ENCODE data around the gene ANXA3. TPM values are rescaled to one million over a fixed set of nuclear protein-coding genes. Genes with fewer than 3 reads are reported as not detected.

The ANXA3 gene
- total and polyA plus RNA-seq, 9 donors, result 1.5 to 63.5 (median 8.1) TPM

- H3K4me1 ChIP-seq (ENCODE audit: insufficient read depth), result peaks cover 2% of the 10 kb centered on the region
- peak; percentile 67 to 72 (median 71) for TF ChIP-seq CTCF (IDR thresholded peaks at IDR 0.05)
- no peak for TF ChIP-seq EP300 (IDR thresholded peaks at IDR 0.05)
- H3K36me3 ChIP-seq, result no peaks in the 10 kb centered on the region
- H3K27me3 ChIP-seq, result no peaks in the 10 kb centered on the region
- intact Hi-C loops (cut with DNase I), result no loop called here
- H3K4me3 ChIP-seq, result no peak overlapping the region
- peak overlapping the region in 1 of 2 donors; percentile 69 for H3K27ac ChIP-seq
- no peaks in the 10 kb centered on the region for H3K9me3 ChIP-seq
- DNase-seq, result peak; percentile 21 to 65 (median 35)
- 23 to 26% (median 25%) methylated on average over 4 of the region's 4 CpGs for WGBS, 3 donors
Measured at GRCh38 chr4:78644744-78645330, 93.3 kb downstream of the ANXA3 start.

GRCh38 chr4:78645853-78646757 lies 94.5 kb downstream of the ANXA3 start:
- WGBS, 3 donors, result 18 to 22% (median 19%) methylated on average over 10 of the region's 10 CpGs
- H3K27ac ChIP-seq, result peak overlapping the region; percentile 65 to 69
- H3K27me3 ChIP-seq, result no peaks in the 10 kb centered on the region
- DNase-seq, result peak; percentile 66 to 80 (median 67)
- no peaks in the 10 kb centered on the region for H3K9me3 ChIP-seq
- H3K4me1 ChIP-seq (ENCODE audit: insufficient read depth), result peaks cover 2% of the 10 kb centered on the region
- H3K36me3 ChIP-seq, result no peaks in the 10 kb centered on the region
- no peak for TF ChIP-seq CTCF (IDR thresholded peaks at IDR 0.05)
- no peak for TF ChIP-seq EP300 (IDR thresholded peaks at IDR 0.05)
- TF ChIP-seq POLR2A (IDR thresholded peaks at IDR 0.05), result no peak
- no peak overlapping the region for H3K4me3 ChIP-seq
- intact Hi-C loops (cut with DNase I), result no loop called here

GRCh38 chr4:78647272-78647671 lies 95.7 kb downstream of the ANXA3 start:
- intact Hi-C loops (cut with DNase I), result no loop called here
- Histone ChIP-seq H3K27me3 (no peaks in the 10 kb centered on the region), H3K27ac (no peak overlapping the region), H3K9me3 (no peaks in the 10 kb centered on the region), H3K36me3 (no peaks in the 10 kb centered on the region), H3K4me1 (ENCODE audit: insufficient read depth) (peaks cover 2% of the 10 kb centered on the region), H3K4me3 (no peak overlapping the region)
- DNase-seq, result no peak
- TF ChIP-seq POLR2A (IDR thresholded peaks at IDR 0.05) (no peak), CTCF (IDR thresholded peaks at IDR 0.05) (no peak), EP300 (IDR thresholded peaks at IDR 0.05) (no peak)
- 96 to 100% (median 96%) methylated on average over 2 of the region's 2 CpGs for WGBS, 3 donors

GRCh38 chr4:78648640-78649363 lies 97.2 kb downstream of the ANXA3 start:
- no peaks in the 10 kb centered on the region for H3K27me3 ChIP-seq
- TF ChIP-seq POLR2A (IDR thresholded peaks at IDR 0.05), result no peak
- no peak for TF ChIP-seq EP300 (IDR thresholded peaks at IDR 0.05)
- TF ChIP-seq CTCF (IDR thresholded peaks at IDR 0.05), result no peak
- DNase-seq, result no peak
- H3K4me3 ChIP-seq, result no peak overlapping the region
- 87 to 92% (median 92%) methylated on average over 4 of the region's 4 CpGs for WGBS, 3 donors
- peaks cover 2% of the 10 kb centered on the region for H3K4me1 ChIP-seq (ENCODE audit: insufficient read depth)
- intact Hi-C loops (cut with DNase I), result no loop called here
- no peaks in the 10 kb centered on the region for H3K9me3 ChIP-seq
- no peak overlapping the region for H3K27ac ChIP-seq
- no peaks in the 10 kb centered on the region for H3K36me3 ChIP-seq

Data from ovary (tissue), 9 donors.